GM21786 (cell line): ENCODE measurements around the gene COG7.
"Not testable (repeated sequence)": the region's sequence is repeated elsewhere in the genome, so short reads cannot be mapped to it uniquely, and the experiment has no call there.

Experiments
- ATAC-seq: cut with Tn5 transposase; IDR thresholded peaks from one replicate; pipeline ENCODE4 v1.9.1; 2021; ENCODE audit not compliant: unreplicated experiment

The COG7 gene

DNA sequence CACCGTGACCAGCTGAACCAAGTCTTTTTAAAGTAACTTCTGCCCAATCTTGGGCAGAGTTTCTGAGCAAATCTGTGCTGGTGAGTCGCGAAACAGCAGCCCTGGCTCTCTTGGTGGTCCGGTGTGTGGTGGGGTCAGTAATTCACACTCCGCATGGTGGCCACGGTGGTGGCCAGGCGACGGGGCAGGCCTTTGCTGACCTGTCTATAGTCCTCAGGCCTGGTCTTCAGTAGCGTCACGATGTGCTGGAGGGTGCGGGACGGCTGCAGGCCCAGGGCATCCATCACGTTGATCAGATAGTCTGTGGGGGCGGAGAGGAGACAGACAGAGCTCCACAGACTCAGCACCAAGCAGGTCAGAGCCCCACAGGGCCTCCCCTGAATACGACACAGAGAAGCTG lies 64.2 kb downstream of the COG7 start:
- ATAC-seq, result no peak

DNA sequence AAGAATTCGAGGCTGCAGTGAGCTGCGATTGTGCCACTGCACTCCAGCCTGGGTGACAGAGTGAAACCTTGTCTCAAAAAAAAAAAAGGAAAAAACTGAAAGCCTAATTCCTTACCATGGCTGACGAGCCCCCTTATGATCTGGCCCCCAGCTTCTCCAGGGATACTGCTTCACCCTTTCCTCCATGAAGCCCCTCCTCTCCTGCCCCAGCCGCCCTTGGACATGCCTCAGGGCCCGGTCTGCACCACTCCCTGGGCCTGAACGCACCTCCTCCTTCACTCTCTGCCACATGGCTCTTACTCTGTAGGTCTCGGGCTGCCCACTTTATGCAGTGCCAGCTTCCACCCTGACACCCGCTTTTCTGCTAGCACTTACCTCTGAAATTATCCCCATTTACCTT lies 65.3 kb downstream of the COG7 start:
- no peak for ATAC-seq

DNA sequence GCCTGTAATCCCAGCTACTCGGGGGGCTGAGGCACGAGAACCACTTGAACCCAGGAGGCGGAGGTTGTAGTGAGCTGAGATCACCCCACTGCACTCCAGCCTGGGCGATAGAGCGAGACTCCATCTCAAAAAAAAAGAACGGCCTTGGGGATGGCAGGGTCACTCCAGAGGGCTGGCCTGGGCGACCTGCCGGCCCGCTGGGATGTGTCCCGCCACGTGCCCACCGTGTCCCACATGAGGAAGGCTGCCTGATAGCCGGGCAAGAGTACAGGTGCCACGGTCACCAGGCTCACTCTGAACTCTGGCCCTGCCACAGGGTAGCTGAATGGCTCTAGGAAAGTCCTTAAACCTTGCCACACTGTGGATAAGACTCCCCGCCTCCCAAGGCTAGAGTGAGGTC lies 67.5 kb downstream of the COG7 start:
- no peak for ATAC-seq

DNA sequence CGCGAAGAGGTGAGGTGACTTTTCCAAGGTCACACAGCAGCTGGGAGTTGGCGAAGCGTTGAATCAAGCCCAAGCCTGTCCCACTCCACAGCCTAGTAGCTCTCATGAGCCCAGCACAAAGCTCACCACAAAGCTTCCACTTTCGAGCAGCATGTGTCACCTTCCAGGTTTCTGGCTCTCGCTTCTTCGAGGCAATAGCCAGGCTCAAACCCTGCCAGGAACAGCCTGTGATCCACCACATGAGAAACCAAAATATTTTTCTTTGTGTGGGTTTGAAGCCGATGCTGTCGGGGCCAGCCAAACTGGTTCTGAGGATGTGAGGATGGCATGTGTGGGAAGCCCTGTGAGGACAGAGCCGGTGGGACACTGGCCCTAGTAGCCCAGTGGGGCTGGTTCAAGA lies 68.1 kb downstream of the COG7 start:
- no peak for ATAC-seq

GRCh38 chr16:23383881-23384280 lies 69.1 kb downstream of the COG7 start:
- ATAC-seq, result no peak

GRCh38 chr16:23382279-23382678 lies 70.7 kb downstream of the COG7 start:
- no peak for ATAC-seq

- not testable (repeated sequence) for ATAC-seq
Observed at GRCh38 chr16:23381702-23382101, 71.3 kb downstream of the COG7 start.

DNA sequence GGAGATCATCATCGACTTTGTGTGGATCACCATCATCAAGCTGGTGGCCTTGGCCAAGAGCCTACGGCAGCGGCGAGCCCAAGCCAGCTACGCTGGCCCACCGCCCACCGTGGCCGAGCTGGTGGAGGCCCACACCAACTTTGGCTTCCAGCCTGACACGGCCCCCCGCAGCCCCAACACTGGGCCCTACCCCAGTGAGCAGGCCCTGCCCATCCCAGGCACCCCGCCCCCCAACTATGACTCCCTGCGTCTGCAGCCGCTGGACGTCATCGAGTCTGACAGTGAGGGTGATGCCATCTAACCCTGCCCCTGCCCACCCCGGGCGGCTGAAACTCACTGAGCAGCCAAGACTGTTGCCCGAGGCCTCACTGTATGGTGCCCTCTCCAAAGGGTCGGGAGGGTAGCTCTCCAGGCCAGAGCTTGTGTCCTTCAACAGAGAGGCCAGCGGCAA lies 72.5 kb downstream of the COG7 start:
- ATAC-seq, result no peak

- ATAC-seq, result no peak
Observed at GRCh38 chr16:23379707-23380106, 73.3 kb downstream of the COG7 start.

DNA sequence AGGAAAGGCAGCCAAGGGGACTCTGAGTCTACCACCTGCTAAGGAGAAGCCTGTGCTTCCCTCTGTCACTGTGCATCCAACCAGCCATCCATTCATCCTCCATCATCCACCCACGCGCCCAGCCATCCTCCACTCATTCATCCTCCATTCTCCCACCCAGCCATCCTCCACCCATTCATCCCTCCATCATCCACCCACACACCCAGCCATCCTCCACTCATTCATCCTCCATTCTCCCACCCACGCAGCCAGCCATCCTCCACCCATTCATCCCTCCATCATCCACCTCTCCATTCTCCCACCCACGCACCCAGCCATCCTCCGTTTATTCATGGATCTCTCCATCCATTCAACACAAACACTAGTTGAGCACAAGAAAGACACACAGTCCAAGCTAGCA lies 74.1 kb downstream of the COG7 start:
- no peak for ATAC-seq

DNA sequence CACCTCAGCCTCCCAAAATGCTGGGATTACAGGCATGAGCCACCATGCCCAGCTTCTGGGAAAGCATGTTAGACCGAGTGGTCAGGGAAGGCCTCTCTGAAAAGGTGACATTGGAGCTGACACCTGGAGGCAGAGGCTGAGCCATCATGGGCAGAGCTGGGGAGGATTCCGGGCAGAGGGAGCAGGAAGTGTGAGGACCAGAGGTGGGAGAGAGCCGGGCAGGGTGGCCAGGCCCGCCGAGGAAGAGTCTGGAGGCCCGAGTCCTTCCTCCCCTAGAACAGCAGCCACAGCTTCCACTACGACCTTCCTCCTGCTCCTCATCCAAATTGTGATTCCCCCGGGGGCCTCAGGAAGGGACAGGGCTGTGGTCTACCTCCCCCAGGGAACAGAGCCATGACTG lies 74.7 kb downstream of the COG7 start:
- no peak for ATAC-seq

GRCh38 chr16:23377071-23377931 lies 75.7 kb downstream of the COG7 start:
- no peak for ATAC-seq

GRCh38 chr16:23375643-23376042 lies 77.3 kb downstream of the COG7 start:
- no peak for ATAC-seq

- no peak for ATAC-seq
Observed at GRCh38 chr16:23374721-23375510, 78.1 kb downstream of the COG7 start.

GRCh38 chr16:23373436-23374219 lies 79.4 kb downstream of the COG7 start:
- ATAC-seq, result no peak

DNA sequence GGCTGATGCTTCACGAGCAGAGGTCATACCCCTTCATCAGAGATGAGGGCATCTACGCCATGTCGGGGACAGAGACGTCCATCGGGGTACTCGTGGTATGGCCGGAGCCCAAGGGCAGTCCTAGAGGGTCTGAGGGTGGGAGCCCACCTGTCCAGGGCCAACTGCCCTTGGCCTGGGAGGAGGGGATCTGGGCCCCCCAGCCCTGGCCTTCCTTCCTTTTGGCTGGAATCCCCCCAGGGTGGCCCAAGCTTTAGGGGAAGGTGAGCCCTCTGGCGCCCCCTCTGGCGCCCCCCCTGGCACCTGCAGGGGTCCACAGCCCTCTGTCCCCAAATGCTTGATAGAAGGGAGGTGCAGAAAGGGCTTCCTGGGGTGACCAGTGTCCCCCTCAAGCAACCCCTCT lies 81.6 kb downstream of the COG7 start:
- ATAC-seq, result no peak

GRCh38 chr16:23369416-23369815 lies 83.6 kb downstream of the COG7 start:
- ATAC-seq, result no peak

GRCh38 chr16:23368469-23368868 lies 84.5 kb downstream of the COG7 start:
- no peak for ATAC-seq

- no peak for ATAC-seq
Observed at GRCh38 chr16:23367988-23368387, 85.0 kb downstream of the COG7 start.

DNA sequence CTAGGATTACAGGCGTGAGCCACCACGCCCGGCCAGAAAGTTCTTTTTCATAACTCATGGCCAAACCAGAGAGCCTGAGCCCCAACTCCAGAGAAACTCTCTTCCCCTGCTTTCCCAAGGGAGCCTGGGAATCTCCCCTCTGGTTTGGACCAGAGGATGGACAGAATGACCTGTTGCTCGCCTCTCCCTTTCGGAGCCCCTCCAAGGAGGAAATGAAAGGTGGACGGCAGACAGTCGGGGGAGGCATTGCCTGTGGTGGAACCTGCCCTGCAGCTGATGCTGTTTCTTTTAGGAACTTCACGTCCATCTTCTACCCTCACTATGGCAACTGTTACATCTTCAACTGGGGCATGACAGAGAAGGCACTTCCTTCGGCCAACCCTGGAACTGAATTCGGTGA lies 85.4 kb downstream of the COG7 start:
- ATAC-seq, result no peak

DNA sequence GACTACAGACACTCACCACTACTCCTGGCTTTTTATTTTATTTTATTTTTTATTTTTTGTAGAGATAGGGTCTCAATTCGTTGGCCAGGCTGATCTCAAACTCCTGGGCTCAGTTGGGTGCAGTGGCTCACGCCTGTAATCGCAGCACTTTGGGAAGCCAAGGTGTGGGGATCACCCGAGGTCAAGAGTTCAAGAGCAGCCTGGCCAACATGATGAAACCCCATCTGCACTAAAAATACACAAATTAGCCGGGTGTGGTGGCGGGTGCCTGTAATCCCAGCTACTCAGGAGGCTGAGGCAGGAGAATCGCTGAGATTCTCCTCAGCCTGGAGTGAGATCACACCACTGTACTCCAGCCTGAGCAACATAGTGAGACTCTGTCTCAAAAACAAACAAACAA lies 86.6 kb downstream of the COG7 start:
- not testable (repeated sequence) for ATAC-seq
